SK-N-SH (cell line): ENCODE data around the gene CLEC4E. TPM values are rescaled to one million over a fixed set of nuclear protein-coding genes. Genes with fewer than 3 reads are reported as not detected.

Experiments used
- CTCF ChIA-PET: fragments of 300-600, 350-600 bp; formaldehyde crosslinking; extraction: SDS; loops from one replicate; lab custom pipeline; 2021; lab: Yijun Ruan, JAX
- POLR2A ChIA-PET: fragments of 350-600 bp; sonication (Branson Sonifier 250); formaldehyde crosslinking; extraction: SDS; loops from one replicate; lab custom pipeline; 2020; ENCODE audit warnings: antibody characterized with exemption, inconsistent platforms; lab: Yijun Ruan, JAX
- DNase-seq: peaks from one replicate; pipeline ENCODE4 v3.0.0; 2012
- H2AFZ ChIP-seq: fragments of 200-600 bp; sonication (generic); 2 replicates; pipeline ENCODE4 v1.8.1; 2016; ENCODE audit warnings: antibody characterized with exemption, mild to moderate bottlenecking, low read depth
- H3F3A ChIP-seq: fragments of 200-600 bp; sonication (generic); replicated peaks from 2 replicates; pipeline ENCODE3; 2016; ENCODE audit warnings: antibody characterized with exemption, mild to moderate bottlenecking; ENCODE audit not compliant: insufficient read depth
- H3K27ac ChIP-seq, 2 experiments: fragments of 200-500 bp in 1 of 2; fragments of 200-600 bp in 1 of 2; sonication (Bioruptor generic) in 1 of 2; sonication (generic), shearing (Covaris generic) in 1 of 2; 2 replicates each; pipeline versions ENCODE4 v1.5.1 to v1.6.1; 2014 to 2016; ENCODE audit warnings: low read depth in 2 of 2, inconsistent platforms in 1 of 2, low read length in 1 of 2, mild to moderate bottlenecking in 1 of 2, mixed read lengths in 1 of 2
- H3K27me3 ChIP-seq: fragments of 200-600 bp; sonication (generic), shearing (Covaris generic); 2 replicates; pipeline ENCODE4 v1.6.1; 2016; ENCODE audit warnings: mixed run types; ENCODE audit not compliant: insufficient read depth
- H3K36me3 ChIP-seq, 2 experiments: fragments of 200-500 bp in 1 of 2; fragments of 200-600 bp in 1 of 2; sonication (Bioruptor generic) in 1 of 2; sonication (generic) in 1 of 2; replicated peaks in 1 of 2; 2 replicates each; pipeline versions ENCODE3 to v1.5.1; 2014 to 2016; ENCODE audit warnings: low read length in 1 of 2, mild to moderate bottlenecking in 1 of 2; ENCODE audit not compliant: insufficient read depth in 2 of 2, control insufficient read depth in 1 of 2
- H3K4me1 ChIP-seq, 2 experiments: fragments of 200-500 bp in 1 of 2; fragments of 200-600 bp in 1 of 2; sonication (Bioruptor generic) in 1 of 2; sonication (generic), shearing (Covaris generic) in 1 of 2; 2 replicates each; pipeline versions ENCODE4 v1.5.1 to v1.6.1; 2014 to 2016; ENCODE audit warnings: low read depth in 1 of 2, low read length in 1 of 2, mixed run types in 1 of 2; ENCODE audit not compliant: insufficient read depth in 2 of 2, control insufficient read depth in 1 of 2
- H3K4me2 ChIP-seq: fragments of 200-600 bp; sonication (generic), shearing (Covaris generic); 2 replicates; pipeline ENCODE4 v1.6.1; 2017; ENCODE audit warnings: mixed run types
- H3K4me3 ChIP-seq, 2 experiments: fragments of 200-500 bp in 1 of 2; fragments of 200-600 bp in 1 of 2; sonication (Bioruptor generic) in 1 of 2; sonication (generic), shearing (Covaris generic) in 1 of 2; 2 replicates each; pipeline versions ENCODE4 v1.5.1 to v1.8.1; 2014 to 2016; ENCODE audit warnings: low read depth in 2 of 2, inconsistent platforms in 1 of 2, low read length in 1 of 2, mild to moderate bottlenecking in 1 of 2, mixed read lengths in 1 of 2, moderate library complexity in 1 of 2
- H3K79me2 ChIP-seq: fragments of 200-600 bp; sonication (generic); 2 replicates; pipeline ENCODE4 v1.8.1; 2017; ENCODE audit warnings: mild to moderate bottlenecking; ENCODE audit not compliant: insufficient read depth
- H3K9ac ChIP-seq: fragments of 200-600 bp; sonication (generic); 2 replicates; pipeline ENCODE4 v1.6.1; 2017; ENCODE audit warnings: mixed run types
- H3K9me2 ChIP-seq: fragments of 200-600 bp; sonication (generic); 2 replicates; pipeline ENCODE4 v1.6.1; 2017; ENCODE audit warnings: mixed run types
- H3K9me3 ChIP-seq: fragments of 200-600 bp; sonication (generic); 2 replicates; pipeline ENCODE4 v1.6.1; 2017; ENCODE audit warnings: mixed run types, mild to moderate bottlenecking, moderate library complexity
- H4K20me1 ChIP-seq: fragments of 200-600 bp; sonication (generic); 2 replicates; pipeline ENCODE4 v1.6.1; 2017; ENCODE audit warnings: mild to moderate bottlenecking, mixed run types; ENCODE audit not compliant: insufficient read depth
- CHD2 ChIP-seq: fragments of 150-350 bp; IDR thresholded peaks from 2 replicates; pipeline ENCODE4 v1.6.1; 2018; ENCODE audit warnings: low read length; ENCODE audit not compliant: partially characterized antibody
- ELF1 ChIP-seq: IDR thresholded peaks from 2 replicates; pipeline ENCODE4 v1.4.0; 2012
- MEF2A ChIP-seq: IDR thresholded peaks from 2 replicates; pipeline ENCODE4 v1.4.0; 2012; ENCODE audit warnings: low read depth, borderline replicate concordance
- NRF1 ChIP-seq: IDR thresholded peaks from 2 replicates; pipeline ENCODE4 v1.6.1; 2012; ENCODE audit warnings: low read depth, mild to moderate bottlenecking, low read length
- POLR2AphosphoS5 ChIP-seq: IDR thresholded peaks from 2 replicates; pipeline ENCODE4 v1.6.1; 2012; ENCODE audit warnings: low read depth, low read length
- RCOR1 ChIP-seq: fragments of 150-350 bp; IDR thresholded peaks from 2 replicates; pipeline ENCODE4 v1.6.1; 2017; ENCODE audit warnings: antibody characterized with exemption, low read length
- TAF1 ChIP-seq: IDR thresholded peaks from 2 replicates; pipeline ENCODE4 v1.6.1; 2012; ENCODE audit warnings: low read depth, mild to moderate bottlenecking, low read length, moderate library complexity, borderline replicate concordance
- TCF12 ChIP-seq: IDR thresholded peaks from 2 replicates; pipeline ENCODE4 v1.4.0; 2012
- TEAD4 ChIP-seq: IDR thresholded peaks from 2 replicates; pipeline ENCODE4 v1.4.0; 2012; ENCODE audit warnings: mild to moderate bottlenecking, borderline replicate concordance; ENCODE audit not compliant: insufficient read depth
- YY1 ChIP-seq: IDR thresholded peaks from 2 replicates; pipeline ENCODE4 v1.4.0; 2012; ENCODE audit warnings: low read depth, mild to moderate bottlenecking
- WGBS: methylation state at CpG from one replicate; pipeline ENCODE4 v1.1.6; 2017; ENCODE audit warnings: low lambda C conversion rate; 5-methylcytosine and 5-hydroxymethylcytosine counted together
- polyA plus RNA-seq, 3 experiments: library from polyadenylated mRNA; depleted of rRNA; stranded (reverse); fragments of >200 nt; gene quantifications; 2 replicates each; pipeline ENCODE4 v1.2.3, GENCODE V29; 2012
- TF ChIP-seq, protein P1 (sequence below): IDR thresholded peaks from 2 replicates; pipeline ENCODE4 v1.4.0; 2012; ENCODE audit warnings: low read depth
- TF ChIP-seq, protein P2 (sequence below): fragments of 200-600 bp; sonication (generic); IDR thresholded peaks from 2 replicates; pipeline ENCODE4 v1.6.1; 2017; ENCODE audit warnings: antibody characterized with exemption, mild to moderate bottlenecking, moderate library complexity
- TF ChIP-seq, protein P3 (sequence below): fragments of 150-350 bp; IDR thresholded peaks from 2 replicates; pipeline ENCODE4 v1.6.1; 2016; ENCODE audit warnings: mild to moderate bottlenecking, low read depth, low read length

Gene CLEC4E
- polyA plus RNA-seq, 1 of the 3 experiments (the other 2 are of a cell fraction) = not detected

DNA sequence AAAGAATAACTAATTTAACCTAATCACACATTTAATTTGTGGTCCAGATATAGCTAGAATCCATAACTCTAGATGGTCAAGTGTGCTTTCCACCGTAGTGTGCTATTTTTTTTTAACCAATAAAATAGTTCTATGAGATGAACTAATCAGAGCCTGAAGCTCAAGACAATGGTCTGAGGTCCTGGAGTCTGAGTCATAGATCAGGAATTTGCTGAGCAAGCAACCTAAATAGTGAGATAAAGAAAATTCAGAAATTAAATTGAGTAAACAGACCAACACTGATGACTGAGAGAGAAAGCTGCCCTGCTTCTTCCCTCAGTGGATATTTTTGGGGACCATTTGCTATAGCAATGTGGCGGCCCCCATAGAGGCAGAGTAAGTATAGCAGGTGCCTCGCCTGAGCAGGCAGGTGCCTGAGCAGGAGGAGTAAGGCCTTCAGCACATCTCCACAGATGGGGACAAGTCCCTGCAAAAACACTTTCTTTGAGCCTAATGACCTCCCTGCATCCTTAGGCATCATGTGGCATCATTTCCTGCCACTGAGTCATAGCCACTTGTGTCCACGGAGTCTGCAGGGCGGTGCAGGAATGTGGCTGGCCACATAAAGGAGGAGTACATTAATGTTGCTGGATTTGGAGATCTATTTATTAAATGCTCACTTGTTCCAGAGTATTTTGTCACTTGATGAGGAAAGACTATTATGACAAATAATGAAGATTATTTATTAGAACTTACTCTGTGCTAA lies 13.9 kb upstream of the CLEC4E start:
- no peaks in the 10 kb centered on the region for H3K36me3 ChIP-seq
- no peak overlapping the region for H3K27ac ChIP-seq
- no peak overlapping the region for H3K9ac ChIP-seq
- H3K27me3 ChIP-seq = no peaks in the 10 kb centered on the region
- no peak overlapping the region for H2AFZ ChIP-seq
- ChIA-PET CTCF (interaction anchor here (6.0 kb wide), 1 partner anchor 10 kb away, joined by 31 read pairs; no protein-coding TSS in a partner anchor), POLR2A (no interaction called here)
- H3K9me2 ChIP-seq = no peaks in the 10 kb centered on the region
- no peak for DNase-seq
- no peaks in the 10 kb centered on the region for H3K9me3 ChIP-seq
- WGBS = 12% methylated on average over 5 of the region's 5 CpGs
- no peaks in the 10 kb centered on the region for H4K20me1 ChIP-seq
- no peaks in the 10 kb centered on the region for H3K79me2 ChIP-seq
- no peak overlapping the region for H3K4me2 ChIP-seq
- H3K4me3 ChIP-seq = no peak overlapping the region
- H3K4me1 ChIP-seq = no peaks in the 10 kb centered on the region
- H3F3A ChIP-seq = no peaks in the 10 kb centered on the region
- TF ChIP-seq ELF1 (no peak), TCF12 (no peak)
- TF ChIP-seq, protein P1, sequence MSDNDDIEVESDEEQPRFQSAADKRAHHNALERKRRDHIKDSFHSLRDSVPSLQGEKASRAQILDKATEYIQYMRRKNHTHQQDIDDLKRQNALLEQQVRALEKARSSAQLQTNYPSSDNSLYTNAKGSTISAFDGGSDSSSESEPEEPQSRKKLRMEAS = no peak

DNA sequence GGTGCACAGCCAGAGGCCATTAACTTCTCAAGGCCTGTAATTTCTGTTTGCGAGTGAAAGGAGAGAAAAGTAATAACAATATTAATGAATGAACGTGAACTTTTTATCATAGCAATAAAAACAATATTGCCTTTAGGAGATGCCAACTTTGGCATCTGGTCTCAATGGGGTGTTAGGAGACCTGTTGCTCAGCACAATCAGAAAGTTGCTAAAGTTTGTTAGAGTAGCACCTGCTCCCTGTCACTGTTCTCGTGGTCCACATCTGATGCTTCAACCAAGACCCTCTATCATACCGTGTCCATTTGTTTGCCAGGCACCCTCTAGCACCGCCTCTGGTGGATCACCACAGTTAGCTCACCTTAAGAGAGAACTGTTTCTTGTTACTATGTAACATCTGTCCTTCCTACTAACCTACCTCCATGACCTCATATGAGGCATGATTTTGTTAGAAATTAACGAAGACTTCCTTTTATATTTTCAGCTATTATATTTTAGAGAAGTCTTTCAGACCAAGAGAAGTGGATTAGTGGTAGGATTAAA lies 12.5 kb upstream of the CLEC4E start:
- no peak for DNase-seq
- Histone ChIP-seq H3K9ac (no peak overlapping the region), H3F3A (no peaks in the 10 kb centered on the region), H3K4me3 (no peak overlapping the region), H4K20me1 (no peaks in the 10 kb centered on the region), H2AFZ (no peak overlapping the region), H3K9me2 (no peaks in the 10 kb centered on the region), H3K36me3 (no peaks in the 10 kb centered on the region), H3K79me2 (no peaks in the 10 kb centered on the region), H3K4me2 (no peak overlapping the region), H3K4me1 (no peaks in the 10 kb centered on the region), H3K9me3 (no peaks in the 10 kb centered on the region), H3K27me3 (no peaks in the 10 kb centered on the region), H3K27ac (no peak overlapping the region)
- TF ChIP-seq, protein P2, sequence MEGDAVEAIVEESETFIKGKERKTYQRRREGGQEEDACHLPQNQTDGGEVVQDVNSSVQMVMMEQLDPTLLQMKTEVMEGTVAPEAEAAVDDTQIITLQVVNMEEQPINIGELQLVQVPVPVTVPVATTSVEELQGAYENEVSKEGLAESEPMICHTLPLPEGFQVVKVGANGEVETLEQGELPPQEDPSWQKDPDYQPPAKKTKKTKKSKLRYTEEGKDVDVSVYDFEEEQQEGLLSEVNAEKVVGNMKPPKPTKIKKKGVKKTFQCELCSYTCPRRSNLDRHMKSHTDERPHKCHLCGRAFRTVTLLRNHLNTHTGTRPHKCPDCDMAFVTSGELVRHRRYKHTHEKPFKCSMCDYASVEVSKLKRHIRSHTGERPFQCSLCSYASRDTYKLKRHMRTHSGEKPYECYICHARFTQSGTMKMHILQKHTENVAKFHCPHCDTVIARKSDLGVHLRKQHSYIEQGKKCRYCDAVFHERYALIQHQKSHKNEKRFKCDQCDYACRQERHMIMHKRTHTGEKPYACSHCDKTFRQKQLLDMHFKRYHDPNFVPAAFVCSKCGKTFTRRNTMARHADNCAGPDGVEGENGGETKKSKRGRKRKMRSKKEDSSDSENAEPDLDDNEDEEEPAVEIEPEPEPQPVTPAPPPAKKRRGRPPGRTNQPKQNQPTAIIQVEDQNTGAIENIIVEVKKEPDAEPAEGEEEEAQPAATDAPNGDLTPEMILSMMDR = no peak
- TF ChIP-seq MEF2A (no peak), TEAD4 (no peak)
- ChIA-PET CTCF (interaction anchor here (6.0 kb wide), 1 partner anchor 9 kb away, joined by 31 read pairs; no protein-coding TSS in a partner anchor), POLR2A (no interaction called here)
- WGBS = 6% methylated on average over 6 of the region's 6 CpGs

DNA sequence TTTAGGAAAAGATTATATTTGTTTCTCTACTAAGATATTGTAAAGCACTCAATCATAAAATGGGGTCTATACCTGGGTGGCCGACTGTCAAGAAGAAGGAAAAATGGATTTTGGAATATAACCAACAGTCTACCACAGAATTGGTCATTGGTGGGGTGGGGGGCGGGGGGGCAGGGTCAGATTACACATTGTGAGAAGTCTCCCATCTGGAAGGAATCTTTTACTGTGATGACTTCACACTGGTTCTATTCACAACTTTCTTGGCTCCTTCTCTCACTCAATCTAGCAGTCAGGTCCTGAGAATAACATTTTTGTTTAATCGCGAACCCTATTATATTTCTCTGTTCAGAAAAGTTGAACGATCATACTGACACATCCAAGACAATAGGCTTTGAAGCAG lies 8.7 kb upstream of the CLEC4E start:
- ChIA-PET CTCF (no interaction called here), POLR2A (no interaction called here)
- no peaks in the 10 kb centered on the region for H3K36me3 ChIP-seq
- no peaks in the 10 kb centered on the region for H3K9me2 ChIP-seq
- H3K27ac ChIP-seq = no peak overlapping the region
- no peak overlapping the region for H3K9ac ChIP-seq
- H2AFZ ChIP-seq = no peak overlapping the region
- H3K4me2 ChIP-seq = no peak overlapping the region
- no peaks in the 10 kb centered on the region for H3F3A ChIP-seq
- WGBS = 8% methylated on average over 5 of the region's 5 CpGs
- H3K9me3 ChIP-seq = no peaks in the 10 kb centered on the region
- no peaks in the 10 kb centered on the region for H4K20me1 ChIP-seq
- H3K27me3 ChIP-seq = no peaks in the 10 kb centered on the region
- no peak overlapping the region for H3K4me3 ChIP-seq
- H3K79me2 ChIP-seq = no peaks in the 10 kb centered on the region
- no peak for DNase-seq
- no peaks in the 10 kb centered on the region for H3K4me1 ChIP-seq
- TF ChIP-seq POLR2AphosphoS5 (no peak), RCOR1 (no peak), TEAD4 (no peak), CHD2 (no peak), NRF1 (no peak), TAF1 (no peak), YY1 (no peak)
- TF ChIP-seq, protein P3, sequence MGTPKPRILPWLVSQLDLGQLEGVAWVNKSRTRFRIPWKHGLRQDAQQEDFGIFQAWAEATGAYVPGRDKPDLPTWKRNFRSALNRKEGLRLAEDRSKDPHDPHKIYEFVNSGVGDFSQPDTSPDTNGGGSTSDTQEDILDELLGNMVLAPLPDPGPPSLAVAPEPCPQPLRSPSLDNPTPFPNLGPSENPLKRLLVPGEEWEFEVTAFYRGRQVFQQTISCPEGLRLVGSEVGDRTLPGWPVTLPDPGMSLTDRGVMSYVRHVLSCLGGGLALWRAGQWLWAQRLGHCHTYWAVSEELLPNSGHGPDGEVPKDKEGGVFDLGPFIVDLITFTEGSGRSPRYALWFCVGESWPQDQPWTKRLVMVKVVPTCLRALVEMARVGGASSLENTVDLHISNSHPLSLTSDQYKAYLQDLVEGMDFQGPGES = no peak
- TF ChIP-seq, protein P2 = no peak
- TF ChIP-seq, protein P1 = no peak
